ENCODE measurements around the gene AKIP1.

AKIP1 gene

DNA sequence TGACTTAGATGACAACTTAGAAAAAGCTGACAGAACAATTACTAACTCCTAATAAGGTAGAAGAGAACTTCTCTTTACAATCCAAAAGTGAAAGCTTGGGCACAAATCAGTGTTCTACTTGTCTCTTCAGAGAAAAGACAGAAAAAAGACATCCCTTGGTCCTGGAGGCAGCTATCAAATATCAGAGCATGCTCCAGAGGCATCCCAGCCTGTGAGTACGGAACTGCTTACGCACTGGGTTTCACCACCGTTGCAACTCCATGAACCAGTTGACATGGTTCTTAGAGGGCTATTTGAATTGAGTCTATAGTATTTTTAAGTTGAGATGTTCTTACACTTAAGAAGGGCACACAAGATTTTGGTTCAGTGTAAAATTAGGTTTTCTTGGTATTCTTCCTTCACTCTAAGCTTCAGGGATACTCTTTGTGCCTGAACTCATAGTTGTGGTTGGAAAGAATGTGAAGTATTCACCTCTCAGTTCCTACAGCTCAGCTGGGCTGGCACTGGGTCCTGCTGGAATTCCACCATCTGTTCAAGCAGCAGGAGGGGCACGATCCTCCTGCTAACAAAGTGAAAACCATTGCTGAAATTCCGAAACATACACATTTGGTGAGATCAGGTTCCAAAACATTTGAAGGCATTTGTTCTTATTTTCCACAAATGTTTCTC, 6.3 kb downstream of the AKIP1 start:
- TF ChIP-seq CTCF (IDR thresholded peaks at IDR 0.05; ENCODE audit: insufficient read depth, low read depth, low read length, missing control alignments): no peak
- H3K4me3 ChIP-seq (ENCODE audit: low read depth, low read length): no peak overlapping the region
- DNase-seq (ENCODE audit: low read depth): no peak

DNA sequence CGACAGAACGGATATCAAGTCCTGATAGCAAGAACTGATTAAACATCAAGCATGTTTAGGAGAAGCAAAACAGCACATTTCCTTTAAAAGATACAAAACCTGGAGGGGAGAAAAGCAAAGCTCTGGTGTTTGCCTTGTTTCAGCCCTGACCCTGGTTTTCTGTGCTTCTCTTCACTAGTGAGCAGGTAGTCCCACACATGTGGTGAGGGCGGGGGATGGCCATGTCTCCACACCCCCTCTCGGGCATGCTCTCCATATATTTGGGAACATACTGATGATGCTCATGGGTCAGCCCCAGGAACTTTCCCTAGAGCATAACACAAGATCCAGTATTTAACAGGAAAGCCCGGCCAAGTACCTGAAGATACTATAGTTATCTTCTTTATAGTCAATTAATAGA, 11.7 kb downstream of the AKIP1 start:
- TF ChIP-seq CTCF (IDR thresholded peaks at IDR 0.05; ENCODE audit: insufficient read depth, low read depth, low read length, missing control alignments): no peak
- H3K4me3 ChIP-seq (ENCODE audit: low read depth, low read length): no peak overlapping the region
- DNase-seq (ENCODE audit: low read depth): no peak

- no peak overlapping the region for H3K4me3 ChIP-seq (ENCODE audit: low read depth, low read length)
- no peak for TF ChIP-seq CTCF (IDR thresholded peaks at IDR 0.05; ENCODE audit: insufficient read depth, low read depth, low read length, missing control alignments)
- no peak for DNase-seq (ENCODE audit: low read depth)
Observed at GRCh38 chr11:8925711-8926110, 14.7 kb downstream of the AKIP1 start.

DNA sequence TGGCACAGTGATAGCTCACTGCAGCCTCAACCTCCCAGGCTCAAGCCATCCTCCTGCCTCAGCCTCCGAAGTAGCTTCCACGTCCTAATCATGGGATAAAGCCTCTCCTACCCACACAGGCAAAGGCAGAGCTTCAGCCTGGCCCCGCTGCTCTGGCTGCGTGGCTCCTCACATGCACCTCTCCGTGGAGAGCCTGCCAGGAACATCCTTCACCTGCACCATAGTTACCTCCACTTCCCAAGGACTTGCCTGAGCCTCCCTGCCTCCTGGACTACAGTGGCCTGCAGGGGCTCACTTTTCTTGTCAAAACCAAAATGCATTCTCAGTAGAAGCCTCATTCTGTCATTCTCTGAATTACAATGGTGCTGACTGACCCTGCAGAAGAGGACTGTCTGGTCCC, 15.2 kb downstream of the AKIP1 start:
- TF ChIP-seq CTCF (IDR thresholded peaks at IDR 0.05; ENCODE audit: insufficient read depth, low read depth, low read length, missing control alignments): no peak
- DNase-seq (ENCODE audit: low read depth): no peak
- no peak overlapping the region for H3K4me3 ChIP-seq (ENCODE audit: low read depth, low read length)

DNA sequence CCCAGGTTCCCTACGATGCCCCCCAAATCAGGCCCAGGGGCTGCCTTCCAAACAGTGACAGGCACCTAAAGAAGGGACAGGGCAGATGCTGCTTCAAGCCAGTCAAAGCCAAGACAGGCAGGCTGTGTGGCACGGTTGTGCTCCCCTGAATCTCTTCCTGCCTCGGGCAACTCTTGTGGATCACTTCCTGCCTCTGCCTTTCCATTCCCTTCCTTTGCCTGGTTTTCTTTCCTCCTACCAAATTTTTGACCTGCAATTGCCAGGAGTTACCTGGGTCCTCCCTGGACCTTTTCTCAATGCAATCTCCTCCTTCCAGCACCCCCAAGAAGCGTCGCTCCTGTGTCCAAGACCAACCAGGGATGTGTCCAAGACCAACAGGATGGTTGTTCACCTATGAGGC, 16.2 kb downstream of the AKIP1 start:
- no peak for DNase-seq (ENCODE audit: low read depth)
- no peak for TF ChIP-seq CTCF (IDR thresholded peaks at IDR 0.05; ENCODE audit: insufficient read depth, low read depth, low read length, missing control alignments)
- no peak overlapping the region for H3K4me3 ChIP-seq (ENCODE audit: low read depth, low read length)

DNA sequence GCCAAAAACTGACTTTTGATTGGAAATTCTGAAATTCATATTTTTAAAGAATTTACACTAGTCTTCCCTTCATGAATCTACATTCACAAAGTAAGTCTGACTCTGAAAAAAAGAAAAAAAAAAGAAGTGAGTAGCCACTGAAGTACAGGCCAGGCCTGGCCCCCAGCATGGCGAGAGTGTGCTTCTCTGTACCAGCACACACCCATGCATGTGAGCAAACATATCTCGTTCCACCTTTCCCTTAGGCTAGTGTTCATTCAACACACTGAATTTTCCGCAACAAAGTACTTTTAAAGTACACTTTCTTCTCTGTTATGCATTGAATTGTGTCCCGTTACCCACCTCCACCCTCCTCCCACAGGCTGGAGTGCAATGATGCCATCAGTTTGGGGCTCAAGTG, 17.2 kb downstream of the AKIP1 start:
- no peak overlapping the region for H3K4me3 ChIP-seq (ENCODE audit: low read depth, low read length)
- no peak for TF ChIP-seq CTCF (IDR thresholded peaks at IDR 0.05; ENCODE audit: insufficient read depth, low read depth, low read length, missing control alignments)
- DNase-seq (ENCODE audit: low read depth): no peak

- DNase-seq (ENCODE audit: low read depth): no peak
- no peak for TF ChIP-seq CTCF (IDR thresholded peaks at IDR 0.05; ENCODE audit: insufficient read depth, low read depth, low read length, missing control alignments)
Observed at GRCh38 chr11:8928981-8929615, 18.1 kb downstream of the AKIP1 start.

More at GRCh38 chr11:8928981-8929615, 18.1 kb downstream of the AKIP1 start:
- H3K4me3 ChIP-seq (ENCODE audit: low read depth, low read length): no peak overlapping the region

Measured in GM12865 (cell line).